ENCODE measurements around the gene COX7A1.
"Not testable (repeated sequence)": the region's sequence is repeated elsewhere in the genome, so short reads cannot be mapped to it uniquely, and the experiment has no call there.

Gene COX7A1

DNA sequence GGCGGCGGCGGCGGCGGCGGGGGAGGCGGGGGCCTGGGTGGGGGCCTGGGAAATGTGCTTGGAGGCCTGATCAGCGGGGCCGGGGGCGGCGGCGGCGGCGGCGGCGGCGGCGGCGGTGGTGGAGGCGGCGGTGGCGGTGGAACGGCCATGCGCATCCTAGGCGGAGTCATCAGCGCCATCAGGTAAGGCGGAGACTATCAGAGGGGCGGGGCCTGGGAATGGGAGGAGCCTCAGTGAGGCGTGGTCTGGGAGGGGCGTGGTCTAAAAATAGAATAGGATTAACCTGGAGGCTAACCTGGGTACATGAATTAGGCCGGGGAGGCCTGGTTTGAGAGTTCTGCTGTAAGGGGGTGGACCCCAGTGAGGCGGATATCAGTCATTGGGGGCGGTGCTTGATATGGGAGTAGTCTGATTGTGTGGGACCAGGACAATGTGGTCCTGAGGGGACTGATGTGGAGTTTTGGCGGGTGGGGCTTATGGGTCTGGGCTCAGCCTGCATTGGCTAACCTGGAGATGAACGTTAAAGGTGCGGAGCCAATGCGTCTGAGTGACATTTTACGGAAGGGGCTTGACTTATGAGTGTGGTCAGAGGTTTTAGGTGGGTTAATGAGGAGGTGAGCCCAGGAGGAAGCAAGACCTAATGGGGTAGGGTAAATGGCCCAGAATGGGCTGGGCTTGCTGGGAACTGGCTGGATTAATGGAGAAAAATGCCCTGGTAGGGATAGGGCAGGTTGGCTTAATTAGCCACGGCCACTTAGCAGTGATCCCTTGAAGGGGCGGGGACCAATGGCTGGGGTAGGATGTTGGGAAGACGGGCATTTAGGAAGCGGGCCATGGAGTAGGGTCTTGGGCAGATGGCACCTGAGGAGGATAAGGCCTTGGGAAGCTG, 11.0 kb downstream of the COX7A1 start:
- peak; percentile 95 for DNase-seq

DNA sequence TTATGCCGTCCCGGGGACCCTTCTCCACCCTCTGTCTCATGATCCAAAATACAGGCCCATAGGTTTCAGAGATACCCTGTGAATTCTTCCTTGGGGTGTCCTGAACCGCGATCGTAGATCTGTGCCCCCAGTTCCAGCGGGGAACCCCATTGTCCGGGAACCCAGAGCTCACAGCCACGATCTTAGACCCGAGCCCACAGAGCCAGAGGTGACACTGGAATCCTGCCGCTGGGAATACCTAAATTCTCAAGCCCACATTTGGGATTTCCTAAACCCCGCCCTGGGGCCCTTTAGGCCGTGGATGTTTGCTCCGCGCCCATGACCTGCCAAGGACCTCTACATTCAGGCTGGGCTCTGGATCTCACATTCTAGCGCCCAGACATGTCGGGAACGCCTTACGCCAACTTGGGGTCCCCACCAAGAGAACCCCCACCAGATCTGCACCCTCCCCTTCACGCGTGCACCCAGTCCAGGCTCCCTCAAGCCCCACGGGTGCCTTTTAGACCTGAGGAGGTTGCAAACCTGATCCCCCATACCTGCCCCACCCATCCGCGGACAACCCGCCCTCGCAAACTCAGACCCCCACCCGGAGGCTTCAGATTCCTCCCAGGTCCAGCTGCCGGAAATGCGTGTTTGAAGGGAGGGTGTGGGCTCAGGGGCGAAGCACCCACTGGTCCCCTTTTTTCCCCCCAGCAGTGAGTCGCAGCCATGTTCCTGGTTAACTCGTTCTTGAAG, 11.8 kb downstream of the COX7A1 start:
- peak; percentile 67 for DNase-seq

DNA sequence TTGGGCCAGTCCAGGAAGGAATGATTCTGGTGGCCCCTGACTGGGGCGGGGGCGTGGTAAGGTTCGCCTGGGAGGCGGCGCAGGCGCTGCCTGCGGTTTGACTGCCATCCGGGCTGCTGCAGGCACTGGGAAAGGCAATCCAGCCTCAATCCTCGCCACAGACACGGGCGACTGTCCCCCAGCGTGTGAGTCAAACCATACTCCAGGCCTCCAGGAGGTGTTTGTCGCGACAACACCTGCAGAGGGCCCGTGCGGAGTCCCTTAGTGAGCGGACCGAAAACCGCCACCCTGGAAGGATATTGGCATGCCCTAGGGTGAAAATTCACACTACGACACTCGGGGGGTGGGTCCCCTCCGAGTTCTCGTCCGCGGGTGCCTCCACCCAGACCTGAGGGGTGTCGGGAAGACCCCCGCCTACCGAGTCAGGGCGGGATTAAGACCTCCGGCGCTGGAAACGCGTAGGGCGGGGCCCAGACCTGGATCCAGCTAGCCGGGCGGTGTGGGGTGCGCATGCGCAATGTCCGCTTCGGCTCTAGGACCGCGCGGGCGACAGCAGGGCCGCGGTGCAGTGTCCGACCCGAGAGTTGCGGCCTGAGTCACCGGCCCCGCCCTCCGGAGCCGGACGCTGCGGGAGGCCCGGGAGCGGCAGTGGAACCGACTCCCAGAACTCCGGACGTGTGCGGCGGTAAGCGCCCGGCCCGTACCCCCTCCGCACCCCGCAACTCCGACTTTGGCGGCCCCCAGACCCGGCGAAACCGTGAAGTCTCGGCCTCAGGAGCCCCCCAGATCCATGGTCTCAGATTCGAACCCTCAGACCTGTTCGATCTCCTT, 12.6 kb downstream of the COX7A1 start, which contains the start of gene CAPNS1:
Gene CAPNS1, plus strand, starts transcription at position 594 of the 831 bp plus-strand sequence. CDS start 946 bp downstream, outside the sequence.
- DNase-seq: peak; percentile 97

DNA sequence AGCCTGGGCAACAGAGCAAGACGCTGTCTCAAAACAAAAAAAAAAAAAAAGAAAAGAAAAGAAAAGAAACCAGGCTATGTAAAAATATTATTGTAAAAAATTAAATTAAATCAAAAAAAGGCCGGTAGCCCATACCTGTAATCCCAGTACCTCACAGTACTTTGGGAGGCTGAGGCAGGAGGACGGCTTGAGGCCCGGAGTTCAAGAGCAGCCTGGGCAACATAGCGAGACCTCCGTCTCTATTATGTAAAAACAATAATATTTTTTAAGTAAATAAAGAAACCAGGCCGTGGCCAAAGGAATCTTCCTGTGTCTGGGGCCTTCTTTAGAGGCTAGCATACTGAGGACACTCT, 13.2 kb downstream of the COX7A1 start:
- DNase-seq: no peak

DNA sequence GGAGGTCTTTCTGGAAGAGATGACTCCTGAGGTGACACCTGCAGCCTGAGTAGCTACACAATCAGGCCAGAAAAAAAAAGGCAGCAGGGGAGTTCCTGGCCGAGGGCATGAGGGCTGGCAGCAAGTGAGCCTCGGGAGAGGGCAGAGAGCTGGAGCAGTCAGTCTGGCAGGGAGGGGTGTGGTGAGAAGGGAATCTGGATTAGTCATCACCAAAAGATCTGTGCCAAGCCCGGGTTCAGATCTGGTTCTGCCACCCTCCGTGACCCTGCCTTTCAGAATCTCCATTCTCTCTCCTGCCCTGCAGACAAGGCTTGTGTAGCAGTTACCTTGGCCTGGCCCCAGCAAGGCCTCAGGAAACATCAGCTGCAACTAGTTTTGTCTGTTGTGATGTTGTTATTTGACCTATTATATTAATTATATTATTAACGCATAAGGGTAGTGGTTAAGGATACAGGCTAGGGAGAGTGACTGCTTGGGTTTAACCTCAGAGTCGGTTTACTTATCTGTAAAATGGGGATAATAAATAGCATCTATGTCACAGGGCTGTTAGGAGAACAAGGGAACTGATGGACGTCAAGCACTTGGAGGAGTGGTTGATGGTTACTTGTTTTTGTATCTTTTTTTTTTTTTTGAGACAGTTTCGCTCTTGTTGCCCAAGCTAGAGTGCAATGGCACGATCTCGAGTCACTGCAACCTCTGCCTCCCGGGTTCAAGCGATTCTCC, 15.1 kb downstream of the COX7A1 start:
- DNase-seq: peak; percentile 41

DNA sequence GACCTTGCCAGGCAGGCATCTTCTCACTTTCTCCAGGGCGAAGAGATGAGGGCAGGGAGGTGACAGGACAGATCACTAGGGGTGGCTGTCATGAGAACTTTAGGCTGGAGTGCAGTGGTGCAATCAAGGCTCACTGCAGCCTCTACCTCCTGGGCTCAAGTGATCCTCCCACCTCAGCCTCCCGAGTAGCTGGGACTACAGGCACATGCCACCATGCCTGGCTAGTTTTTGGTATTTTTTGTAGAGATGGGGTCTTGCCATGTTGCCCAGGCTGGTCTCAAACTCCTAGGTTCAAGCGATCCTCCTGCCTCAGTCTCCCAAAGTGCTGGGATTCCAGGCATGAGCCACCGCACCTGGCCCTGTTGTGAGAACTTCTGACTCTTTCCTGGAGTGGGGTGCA, 17.4 kb downstream of the COX7A1 start:
- DNase-seq: not testable (repeated sequence)

DNA sequence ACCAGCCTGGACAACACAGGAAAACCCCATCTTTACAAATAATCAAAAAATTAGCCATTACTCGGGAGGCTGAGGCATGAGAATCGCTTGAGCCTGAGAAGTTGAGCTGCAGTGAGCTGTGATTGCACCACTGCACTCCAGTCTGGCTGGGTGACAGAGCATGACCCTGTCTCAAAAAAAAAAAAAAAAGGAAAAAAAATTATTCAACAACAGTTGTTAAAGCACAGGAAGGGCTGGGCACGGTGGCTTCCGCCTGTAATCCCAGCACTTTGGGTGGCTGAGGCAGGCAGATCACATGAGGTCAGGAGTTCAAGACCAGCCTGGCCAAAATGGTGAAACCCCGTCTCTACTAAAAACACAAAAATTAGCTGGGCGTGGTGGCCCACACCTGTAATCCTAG, 21.0 kb downstream of the COX7A1 start:
- not testable (repeated sequence) for DNase-seq

DNA sequence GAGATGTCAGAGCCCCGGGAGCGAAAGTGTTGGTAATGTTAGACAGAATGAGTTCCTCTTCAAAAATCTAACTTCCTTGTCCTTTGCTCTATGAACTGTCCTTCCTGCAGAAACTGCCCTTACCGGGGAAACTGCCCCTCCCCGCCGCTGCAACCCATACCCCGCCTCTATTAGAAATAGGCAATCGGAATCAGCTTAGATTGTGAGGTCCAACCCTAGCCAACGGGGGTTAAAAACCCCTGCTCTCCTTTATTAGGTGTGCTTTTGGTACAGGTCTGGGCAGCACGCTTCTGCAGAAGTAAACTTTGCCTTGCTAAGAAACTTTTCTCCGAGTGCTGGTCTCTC, 23.9 kb downstream of the COX7A1 start:
- peak; percentile 31 for DNase-seq

DNA sequence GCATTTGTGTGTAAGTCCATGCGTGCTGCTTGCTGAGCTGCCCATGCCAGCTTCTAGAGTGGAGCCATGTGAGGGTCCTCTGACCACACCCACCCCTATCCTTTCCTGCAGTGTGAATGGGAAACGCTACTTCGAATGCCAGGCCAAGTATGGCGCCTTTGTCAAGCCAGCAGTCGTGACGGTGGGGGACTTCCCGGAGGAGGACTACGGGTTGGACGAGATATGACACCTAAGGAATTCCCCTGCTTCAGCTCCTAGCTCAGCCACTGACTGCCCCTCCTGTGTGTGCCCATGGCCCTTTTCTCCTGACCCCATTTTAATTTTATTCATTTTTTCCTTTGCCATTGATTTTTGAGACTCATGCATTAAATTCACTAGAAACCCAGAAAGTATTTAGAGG, 26.7 kb downstream of the COX7A1 start:
- DNase-seq: peak; percentile 19

DNA sequence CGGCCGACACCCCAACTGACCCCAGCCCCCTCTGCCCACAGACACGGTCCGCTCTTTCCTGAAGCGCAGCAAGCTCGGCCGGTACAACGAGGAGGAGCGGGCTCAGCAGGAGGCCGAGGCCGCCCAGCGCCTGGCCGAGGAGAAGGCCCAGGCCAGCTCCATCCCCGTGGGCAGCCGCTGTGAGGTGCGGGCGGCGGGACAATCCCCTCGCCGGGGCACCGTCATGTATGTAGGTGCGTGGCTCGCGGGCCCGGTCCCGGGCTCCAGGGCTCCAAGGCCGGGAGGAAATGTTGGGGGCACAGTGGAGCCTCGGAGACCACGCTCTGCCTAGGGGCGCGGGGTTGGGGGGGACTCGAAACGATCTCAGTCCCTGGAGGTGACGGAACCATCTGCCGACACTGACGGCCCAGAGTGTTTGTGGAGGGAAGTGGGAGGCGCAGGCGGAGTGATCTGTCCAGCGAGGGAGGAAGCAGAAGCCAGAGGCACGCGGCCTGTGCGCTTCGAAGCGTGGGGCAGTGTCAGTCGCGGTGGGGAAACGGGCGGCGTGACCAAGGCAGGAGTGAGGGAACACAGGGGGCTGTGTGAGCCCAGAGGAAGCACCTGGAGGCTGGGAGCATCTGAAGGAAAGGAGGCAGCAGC, 30.6 kb downstream of the COX7A1 start:
- DNase-seq: no peak

DNA sequence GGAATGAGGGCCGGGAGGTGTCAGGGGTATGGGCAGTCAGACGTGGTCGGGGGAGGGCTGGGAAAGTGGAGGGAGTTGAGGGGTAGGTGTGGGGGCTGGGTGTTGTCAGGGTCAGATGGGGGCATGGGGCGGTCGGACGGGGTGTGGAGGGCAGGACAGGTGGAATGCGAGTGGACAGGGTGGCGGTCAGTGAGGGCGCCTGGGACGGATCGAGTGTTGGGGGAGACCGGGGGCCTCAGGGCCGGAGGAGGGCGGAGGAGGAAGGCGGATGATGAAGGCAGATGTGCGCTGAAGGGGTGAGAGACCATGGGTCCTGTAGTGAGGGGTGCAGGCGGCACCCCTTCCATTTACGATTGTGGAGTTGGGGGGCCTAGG, 31.3 kb downstream of the COX7A1 start:
- DNase-seq: no peak

DNA sequence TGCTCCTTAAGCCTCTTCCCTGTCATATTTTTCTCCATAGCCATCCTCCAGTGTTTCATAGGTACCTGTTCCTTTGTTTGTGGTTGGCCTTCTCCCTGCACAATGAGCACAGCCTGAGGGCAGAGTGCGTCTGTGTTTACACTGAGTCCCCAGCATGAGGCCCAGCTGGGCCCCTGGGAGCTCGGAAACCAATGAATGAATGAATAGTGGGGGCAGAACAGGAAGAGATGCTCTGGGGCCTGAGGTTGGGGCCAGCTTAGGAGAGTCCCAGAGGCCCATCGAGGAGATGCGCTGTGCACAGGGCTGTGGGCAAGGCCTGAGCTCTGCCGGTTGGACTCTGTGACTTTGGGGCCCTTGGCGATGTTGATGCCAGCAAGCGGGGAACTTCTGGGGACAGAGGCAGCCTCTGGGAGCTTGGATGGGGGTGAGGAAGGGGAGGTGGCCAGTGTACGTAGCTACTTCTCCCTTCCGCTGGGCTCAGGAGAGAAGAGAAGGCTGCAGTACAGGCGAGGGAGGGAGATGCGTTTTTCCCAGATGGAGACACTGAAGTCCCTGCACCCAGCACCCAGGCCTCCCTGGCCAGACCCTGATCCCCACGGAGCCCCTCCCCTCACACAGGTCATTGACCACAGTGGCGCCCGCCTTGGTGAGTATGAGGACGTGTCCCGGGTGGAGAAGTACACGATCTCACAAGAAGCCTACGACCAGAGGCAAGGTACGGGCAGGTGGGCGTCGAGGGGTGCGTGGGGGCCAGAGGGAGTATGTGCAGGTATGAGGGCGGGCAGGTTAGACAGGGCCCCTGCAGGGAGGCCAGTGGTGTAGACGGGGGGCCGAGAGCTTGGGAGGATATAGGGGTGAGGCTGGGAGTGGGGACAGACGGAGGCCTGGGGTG, 31.9 kb downstream of the COX7A1 start:
- no peak for DNase-seq

DNA sequence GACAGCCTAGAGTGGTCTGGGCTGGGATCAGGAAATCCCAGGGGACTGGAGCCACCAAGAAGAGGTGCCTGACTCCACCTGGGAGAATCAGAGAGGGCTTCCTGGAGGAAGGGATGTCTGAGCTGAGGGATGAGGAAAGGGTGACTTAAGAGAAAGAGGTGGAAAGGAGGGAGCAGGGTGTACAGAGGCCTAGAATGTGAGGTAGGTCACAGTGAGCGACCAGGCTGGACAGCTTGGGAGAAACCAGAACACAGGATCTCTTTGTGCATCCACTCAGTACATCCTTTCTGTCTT, 36.0 kb downstream of the COX7A1 start:
- no peak for DNase-seq

DNA sequence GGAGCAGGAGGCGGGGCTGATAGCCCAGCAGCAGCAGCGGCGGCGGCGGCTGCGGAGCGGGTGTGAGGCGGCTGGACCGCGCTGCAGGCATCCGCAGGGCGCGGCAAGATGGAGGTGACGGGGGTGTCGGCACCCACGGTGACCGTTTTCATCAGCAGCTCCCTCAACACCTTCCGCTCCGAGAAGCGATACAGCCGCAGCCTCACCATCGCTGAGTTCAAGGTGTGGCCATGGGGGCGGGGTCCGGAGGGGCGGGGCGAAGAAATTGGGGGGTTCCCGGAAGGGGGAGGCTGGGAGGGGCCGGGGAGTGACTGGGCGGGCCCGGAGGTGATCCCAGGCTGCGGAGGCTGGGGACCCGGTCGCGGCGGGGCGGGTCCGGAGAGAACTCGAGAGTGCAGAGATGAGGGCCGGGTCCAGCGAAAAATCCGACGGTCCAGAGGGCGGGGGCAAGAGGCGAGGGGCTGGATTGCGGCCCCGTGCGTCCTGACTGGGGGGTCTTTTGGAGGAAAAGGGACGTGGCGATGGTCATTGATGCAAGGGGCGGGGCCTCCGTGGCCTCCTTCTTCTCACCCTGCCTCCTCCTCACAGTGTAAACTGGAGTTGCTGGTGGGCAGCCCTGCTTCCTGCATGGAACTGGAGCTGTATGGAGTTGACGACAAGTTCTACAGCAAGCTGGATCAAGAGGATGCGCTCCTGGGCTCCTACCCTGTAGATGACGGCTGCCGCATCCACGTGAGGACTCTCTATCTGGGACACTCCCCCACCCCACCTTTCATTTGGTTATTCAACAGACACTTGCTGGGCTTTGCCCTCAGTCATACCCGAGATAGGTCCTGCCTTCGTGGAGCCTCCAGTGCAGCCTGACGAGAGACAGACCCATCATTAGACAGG, 36.5 kb downstream of the COX7A1 start, which contains the start of gene TBCB:
Gene TBCB, plus strand, starts transcription at position 16 of the 891 bp plus-strand sequence. Its CDS starts 93 bp downstream, at position 109.
- peak; percentile 92 for DNase-seq

DNA sequence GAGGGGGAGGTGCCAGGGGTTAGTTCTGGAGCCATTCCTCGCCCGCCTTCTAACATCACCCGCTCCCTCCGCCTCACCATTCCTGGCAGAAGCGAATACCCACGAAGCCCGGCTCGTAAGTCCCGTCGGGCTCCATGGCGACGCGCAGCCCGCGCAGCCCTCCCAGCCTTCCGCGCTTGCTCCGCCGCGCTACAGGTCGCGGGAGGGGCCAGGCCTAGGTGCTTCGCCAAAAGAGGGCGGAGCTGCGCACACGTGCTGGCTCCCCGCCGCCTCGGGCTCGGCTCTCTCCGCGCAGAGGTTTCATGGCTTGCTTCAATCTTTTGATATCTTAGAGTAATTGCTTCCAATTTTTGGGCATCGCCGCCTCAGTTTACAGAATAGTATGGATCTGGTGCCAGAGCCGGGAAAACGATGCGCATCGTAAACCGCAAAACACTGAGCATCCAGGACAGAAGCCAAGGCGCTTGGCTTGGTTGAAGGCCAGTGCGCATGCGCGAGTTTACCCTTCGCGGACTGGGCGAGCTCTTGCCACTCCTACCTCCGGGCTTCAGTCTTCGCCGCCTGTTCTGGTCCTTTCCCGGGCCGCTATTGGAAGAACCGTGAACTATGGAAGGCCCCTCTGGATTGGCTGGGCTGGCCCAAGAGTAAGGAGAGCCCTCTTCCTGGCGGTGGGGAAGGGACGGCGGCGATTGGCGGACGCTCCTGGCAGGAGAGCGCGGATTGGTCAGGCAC, 37.4 kb downstream of the COX7A1 start, which contains the start of gene POLR2I:
Gene POLR2I, minus strand, starts transcription at position 155 of the 732 bp plus-strand sequence. Its CDS starts 19 bp downstream, at position 136.
- DNase-seq: peak; percentile 100

DNA sequence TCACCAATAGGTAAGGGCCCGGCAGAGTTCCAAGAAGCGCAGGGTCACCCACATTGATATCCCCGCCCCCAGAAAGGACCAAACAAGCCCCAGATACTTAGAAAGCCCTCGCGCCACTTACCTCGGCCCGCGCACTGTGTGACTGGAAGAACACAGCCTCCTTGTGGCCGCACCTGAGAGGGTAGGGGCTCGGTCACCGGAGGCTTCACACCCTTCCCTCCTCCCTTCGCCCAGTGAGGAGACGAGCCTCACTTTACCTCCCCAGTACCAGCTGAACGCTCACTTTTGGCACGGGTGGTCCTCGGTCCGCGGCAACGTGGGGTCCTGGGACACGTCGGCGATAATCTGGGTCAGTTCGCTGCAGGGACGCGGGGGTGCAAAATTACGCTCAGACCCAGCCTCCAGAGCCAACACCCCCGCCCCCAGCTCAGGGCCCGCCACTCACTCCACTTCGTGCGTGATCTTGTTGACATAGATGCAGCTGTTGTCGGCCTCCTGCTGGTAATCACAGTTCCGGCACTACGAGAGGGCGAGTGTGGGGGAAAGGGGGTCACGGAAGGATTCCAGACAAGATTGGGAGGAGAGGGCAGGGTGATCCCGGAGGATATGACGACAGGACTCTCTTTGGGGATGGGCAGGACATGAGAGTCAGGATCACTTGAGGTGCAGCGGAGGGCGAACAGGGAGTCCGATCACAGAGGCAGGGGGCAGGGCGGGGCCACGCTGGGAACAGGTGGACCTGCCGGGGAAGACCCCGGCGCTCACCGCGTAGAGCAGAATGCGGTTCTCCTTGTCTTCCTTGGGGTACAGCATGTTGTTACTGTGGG, 38.1 kb downstream of the COX7A1 start:
- peak; percentile 15 for DNase-seq

DNA sequence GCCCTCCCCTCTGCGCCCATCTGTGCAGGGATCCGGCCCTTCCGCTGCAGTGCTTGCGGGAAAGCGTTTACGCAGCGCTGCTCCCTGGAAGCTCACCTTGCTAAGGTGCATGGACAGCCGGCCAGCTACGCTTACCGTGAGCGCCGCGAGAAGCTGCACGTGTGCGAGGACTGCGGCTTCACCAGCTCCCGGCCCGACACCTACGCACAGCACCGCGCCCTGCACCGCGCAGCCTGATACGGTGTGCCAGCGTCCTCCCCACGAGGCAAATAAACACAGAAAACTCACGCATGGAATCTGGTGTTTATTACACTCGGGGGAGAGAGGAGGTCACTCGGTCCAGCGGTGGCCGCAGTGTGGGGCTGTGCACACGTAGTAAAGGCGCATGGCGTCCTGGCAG, 38.8 kb downstream of the COX7A1 start:
- no peak for DNase-seq

DNA sequence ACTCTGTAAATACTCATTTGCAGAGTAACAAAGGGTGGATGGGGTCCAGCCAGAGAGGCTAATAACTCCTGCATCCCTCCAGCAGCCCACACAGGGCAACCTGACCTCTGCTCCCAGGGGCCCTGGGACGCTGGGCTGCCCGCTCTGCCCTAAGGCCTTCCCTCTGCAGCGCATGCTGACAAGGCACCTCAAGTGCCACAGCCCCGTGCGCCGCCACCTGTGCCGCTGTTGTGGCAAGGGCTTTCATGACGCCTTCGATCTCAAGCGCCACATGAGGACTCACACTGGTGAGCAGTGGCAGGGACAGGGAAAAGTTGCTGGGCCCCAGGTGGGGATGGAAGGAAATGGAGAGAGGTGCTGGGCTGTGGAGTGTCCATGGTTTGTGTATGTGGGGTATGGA, 39.6 kb downstream of the COX7A1 start:
- no peak for DNase-seq
